Fibroblast of mammary gland (primary cell): Measurements from ENCODE around the gene PCID2.

Source experiments
- DNase-seq: peaks from one replicate; pipeline ENCODE4 v3.0.0-alpha.2; 2010; ENCODE audit warnings: low read depth
- H3K4me3 ChIP-seq: 2 replicates; pipeline ENCODE4 v1.5.1; 2011; ENCODE audit warnings: low read depth, mild to moderate bottlenecking, low read length, moderate library complexity; ENCODE audit not compliant: control insufficient read depth
- CTCF ChIP-seq: conservative IDR thresholded peaks from 2 replicates; pipeline ENCODE4 v1.5.1; 2011; ENCODE audit warnings: low read depth, low read length, inconsistent platforms; ENCODE audit not compliant: control insufficient read depth, insufficient read depth

The PCID2 gene

GRCh38 chr13:113149711-113150549 lies 58.5 kb downstream of the PCID2 start:
- no peak overlapping the region for H3K4me3 ChIP-seq
- DNase-seq: no peak
- TF ChIP-seq CTCF: no peak

- TF ChIP-seq CTCF: no peak
These were observed 59.4 kb downstream of the PCID2 start for GRCh38 chr13:113148940-113149503.

GRCh38 chr13:113148407-113148806 lies 60.1 kb downstream of the PCID2 start:
- no peak overlapping the region for H3K4me3 ChIP-seq
- TF ChIP-seq CTCF: no peak
- DNase-seq: no peak

More at GRCh38 chr13:113148940-113149503, 59.4 kb downstream of the PCID2 start:
- DNase-seq: no peak
- no peak overlapping the region for H3K4me3 ChIP-seq

- no peak for TF ChIP-seq CTCF
- DNase-seq: no peak
- H3K4me3 ChIP-seq: no peak overlapping the region
These were observed 61.3 kb downstream of the PCID2 start for GRCh38 chr13:113147206-113147605.

- TF ChIP-seq CTCF: no peak
- no peak overlapping the region for H3K4me3 ChIP-seq
- DNase-seq: no peak
These were observed 61.7 kb downstream of the PCID2 start for GRCh38 chr13:113146750-113147149.

- no peak for DNase-seq
- H3K4me3 ChIP-seq: no peak overlapping the region
- no peak for TF ChIP-seq CTCF
These were observed 62.4 kb downstream of the PCID2 start for GRCh38 chr13:113145911-113146598.
